Keratinocyte (primary cell): ENCODE measurements around the gene TAOK3. TPM values are rescaled to one million over a fixed set of nuclear protein-coding genes. Genes with fewer than 3 reads are reported as not detected.

ENCODE experiments used
- DNase-seq: peaks from one replicate; pipeline ENCODE4 v3.0.0-alpha.2; 2011; ENCODE audit warnings: low read depth, missing footprints, low spot score
- FAIRE-seq: peaks from 2 replicates; lab custom pipeline; 2011; peaks lifted over from hg19 to GRCh38; lab: Jason Lieb, UNC
- H2AFZ ChIP-seq: 2 replicates; pipeline ENCODE4 v1.6.0; 2012; ENCODE audit warnings: low read length, control low read depth, inconsistent platforms; ENCODE audit not compliant: control insufficient read depth
- H3K27ac ChIP-seq: 2 replicates; pipeline ENCODE4 v1.5.1; 2011; ENCODE audit warnings: low read length; ENCODE audit not compliant: control insufficient read depth, insufficient read depth
- H3K27me3 ChIP-seq: 3 replicates; pipeline ENCODE4 v1.6.0; 2011; ENCODE audit warnings: low read length; ENCODE audit not compliant: control insufficient read depth, insufficient read depth; ENCODE audit errors: extremely low read depth
- H3K36me3 ChIP-seq, 2 experiments: 2 replicates in 1 of 2; 3 replicates in 1 of 2; pipeline ENCODE4 v1.5.1; 2011; ENCODE audit warnings: low read length in 2 of 2, mild to moderate bottlenecking in 1 of 2; ENCODE audit not compliant: control insufficient read depth in 2 of 2, insufficient read depth in 2 of 2; ENCODE audit errors: extremely low read depth in 1 of 2
- H3K4me1 ChIP-seq: 3 replicates; pipeline ENCODE4 v1.5.1; 2011; ENCODE audit warnings: low read length; ENCODE audit not compliant: control insufficient read depth, insufficient read depth; ENCODE audit errors: extremely low read depth
- H3K4me2 ChIP-seq: 3 replicates; pipeline ENCODE4 v1.6.0; 2011; ENCODE audit warnings: low read depth, low read length; ENCODE audit not compliant: control insufficient read depth, insufficient read depth; ENCODE audit errors: extremely low read depth
- H3K4me3 ChIP-seq, 3 experiments: fragments of 200-600 bp in 1 of 3; sonication (generic) in 1 of 3; 2 replicates in 2 of 3; 3 replicates in 1 of 3; pipeline ENCODE4 v1.5.1; 2011 to 2016; ENCODE audit warnings: low read length in 3 of 3, mild to moderate bottlenecking in 3 of 3, control low read depth in 2 of 3, inconsistent platforms in 1 of 3, low read depth in 1 of 3, mixed read lengths in 1 of 3, mixed run types in 1 of 3, moderate library complexity in 1 of 3; ENCODE audit not compliant: control insufficient read depth in 2 of 3, insufficient read depth in 2 of 3; ENCODE audit errors: extremely low read depth in 1 of 3
- H3K79me2 ChIP-seq: 2 replicates; pipeline ENCODE4 v1.6.0; 2012; ENCODE audit warnings: low read length; ENCODE audit not compliant: control insufficient read depth, insufficient read depth
- H3K9ac ChIP-seq: 3 replicates; pipeline ENCODE4 v1.6.0; 2011; ENCODE audit warnings: low read length; ENCODE audit not compliant: control insufficient read depth, insufficient read depth; ENCODE audit errors: extremely low read depth
- H3K9me1 ChIP-seq: 3 replicates; pipeline ENCODE4 v1.6.0; 2011; ENCODE audit warnings: low read length; ENCODE audit not compliant: control insufficient read depth, insufficient read depth; ENCODE audit errors: extremely low read depth
- H3K9me3 ChIP-seq: 2 replicates; pipeline ENCODE4 v1.5.1; 2012; ENCODE audit warnings: low read depth, low read length; ENCODE audit not compliant: control insufficient read depth
- H4K20me1 ChIP-seq: 3 replicates; pipeline ENCODE4 v1.6.0; 2011; ENCODE audit warnings: low read length; ENCODE audit not compliant: control insufficient read depth, insufficient read depth; ENCODE audit errors: extremely low read depth
- EZH2 ChIP-seq: IDR thresholded peaks from one replicate; pipeline ENCODE4 v1.6.1; 2012; ENCODE audit warnings: inconsistent platforms, mild to moderate bottlenecking, low read length, moderate library complexity
- dilution Hi-C: fragments of 300-500 bp; cut with MboI; formaldehyde crosslinking; loops from one replicate; pipeline ENCODE4 v1.7.0; 2020; ENCODE audit warnings: low sequenced_read_pairs; ENCODE audit not compliant: extremely low pct_ligation_motif_present
- polyA plus RNA-seq, 5 experiments: library from polyadenylated mRNA; depleted of rRNA in 3 of 5; stranded (reverse) in 3 of 5; stranded (forward) in 1 of 5; unstranded in 1 of 5; fragments of >200 nt; gene quantifications; 1 replicate in 1 of 5; 2 replicates in 3 of 5; 3 replicates in 1 of 5; pipeline versions ENCODE4 v1.2.1 to v1.2.3, GENCODE V29; 2011 to 2012; ENCODE audit warnings: missing spikeins in 2 of 5, low read depth in 1 of 5, low replicate concordance in 1 of 5
- TF ChIP-seq, protein P1 (sequence below), 3 experiments: IDR thresholded peaks in 1 of 3; conservative IDR thresholded peaks in 1 of 3; optimal IDR thresholded peaks in 1 of 3; 2 replicates in 2 of 3; 3 replicates in 1 of 3; pipeline versions ENCODE3 to v1.5.1; 2011; ENCODE audit warnings: low read length in 3 of 3, mild to moderate bottlenecking in 3 of 3, moderate library complexity in 2 of 3, control low read depth in 1 of 3, inconsistent platforms in 1 of 3; ENCODE audit not compliant: insufficient read depth in 2 of 3; ENCODE audit errors: extremely low read depth in 1 of 3

TAOK3 gene
- polyA plus RNA-seq, 1 donor (not counting 4 experiments of a cell fraction or from before 2014, with no cell fraction given): 35.0 TPM

DNA sequence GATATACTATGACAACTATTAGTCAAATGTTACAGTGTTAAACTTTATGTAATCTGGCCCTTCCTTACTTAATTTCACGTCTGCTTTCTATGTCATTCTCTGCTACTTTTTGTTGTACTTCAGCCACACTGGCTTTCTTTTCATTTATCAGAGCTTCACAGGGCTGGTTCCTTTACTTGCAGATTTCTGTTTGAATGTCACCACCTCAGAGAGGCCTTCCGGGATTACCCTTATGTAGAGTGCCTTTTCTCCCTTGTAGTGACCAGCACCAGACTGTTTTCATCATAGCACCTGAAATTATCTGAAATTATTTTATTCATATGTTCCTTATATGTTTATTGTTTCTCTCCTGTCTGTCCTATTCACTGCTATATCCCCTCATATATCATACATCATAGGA, 75.4 kb downstream of the TAOK3 start:
- H3K36me3 ChIP-seq: no peaks in the 10 kb centered on the region
- no peak overlapping the region for H3K9ac ChIP-seq
- peaks cover 8% of the 10 kb centered on the region for H3K4me1 ChIP-seq
- no peaks in the 10 kb centered on the region for H4K20me1 ChIP-seq
- no peaks in the 10 kb centered on the region for H3K9me3 ChIP-seq
- no peak for TF ChIP-seq EZH2
- TF ChIP-seq, protein P1, sequence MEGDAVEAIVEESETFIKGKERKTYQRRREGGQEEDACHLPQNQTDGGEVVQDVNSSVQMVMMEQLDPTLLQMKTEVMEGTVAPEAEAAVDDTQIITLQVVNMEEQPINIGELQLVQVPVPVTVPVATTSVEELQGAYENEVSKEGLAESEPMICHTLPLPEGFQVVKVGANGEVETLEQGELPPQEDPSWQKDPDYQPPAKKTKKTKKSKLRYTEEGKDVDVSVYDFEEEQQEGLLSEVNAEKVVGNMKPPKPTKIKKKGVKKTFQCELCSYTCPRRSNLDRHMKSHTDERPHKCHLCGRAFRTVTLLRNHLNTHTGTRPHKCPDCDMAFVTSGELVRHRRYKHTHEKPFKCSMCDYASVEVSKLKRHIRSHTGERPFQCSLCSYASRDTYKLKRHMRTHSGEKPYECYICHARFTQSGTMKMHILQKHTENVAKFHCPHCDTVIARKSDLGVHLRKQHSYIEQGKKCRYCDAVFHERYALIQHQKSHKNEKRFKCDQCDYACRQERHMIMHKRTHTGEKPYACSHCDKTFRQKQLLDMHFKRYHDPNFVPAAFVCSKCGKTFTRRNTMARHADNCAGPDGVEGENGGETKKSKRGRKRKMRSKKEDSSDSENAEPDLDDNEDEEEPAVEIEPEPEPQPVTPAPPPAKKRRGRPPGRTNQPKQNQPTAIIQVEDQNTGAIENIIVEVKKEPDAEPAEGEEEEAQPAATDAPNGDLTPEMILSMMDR (optimal IDR thresholded peaks at IDR 0.05 in 1 of 3, IDR thresholded peaks at IDR 0.05 in 1 of 3, conservative IDR thresholded peaks at IDR 0.05 in 1 of 3; ENCODE audit: extremely low read depth in 1 of 3, insufficient read depth in 2 of 3, low read length in 3 of 3): no peak
- no peak for FAIRE-seq
- no peak overlapping the region for H3K4me3 ChIP-seq
- no peak overlapping the region for H3K27ac ChIP-seq
- H2AFZ ChIP-seq: no peak overlapping the region
- dilution Hi-C loops: no loop called here
- no peaks in the 10 kb centered on the region for H3K9me1 ChIP-seq
- H3K79me2 ChIP-seq: peaks cover 6% of the 10 kb centered on the region
- no peaks in the 10 kb centered on the region for H3K27me3 ChIP-seq
- H3K4me2 ChIP-seq: no peak overlapping the region
- DNase-seq: no peak

DNA sequence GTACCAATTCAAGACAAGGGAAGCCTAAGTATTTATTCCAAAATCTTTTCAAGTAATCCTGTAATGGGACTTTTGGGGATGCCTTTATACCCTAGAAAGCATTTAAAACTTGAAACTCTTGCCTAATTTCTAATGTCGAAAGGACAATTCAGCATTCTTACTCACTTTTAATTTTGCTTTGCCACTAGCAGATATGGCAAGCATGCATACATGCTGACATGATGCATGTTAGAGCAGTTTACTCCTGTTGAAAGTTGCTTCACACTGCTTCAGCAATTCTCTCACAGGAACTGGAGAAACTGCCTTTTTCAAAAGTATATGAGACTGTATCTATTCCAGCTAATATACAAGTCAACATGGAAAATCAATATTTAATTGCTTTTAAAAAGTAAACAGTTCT, 79.9 kb downstream of the TAOK3 start:
- Histone ChIP-seq H3K27me3 (no peaks in the 10 kb centered on the region), H3K4me2 (no peak overlapping the region), H3K27ac (no peak overlapping the region), H3K36me3 (no peaks in the 10 kb centered on the region), H3K9ac (no peak overlapping the region), H3K79me2 (peaks cover 5% of the 10 kb centered on the region), H3K4me3 (no peak overlapping the region), H4K20me1 (no peaks in the 10 kb centered on the region), H2AFZ (no peak overlapping the region), H3K4me1 (no peaks in the 10 kb centered on the region), H3K9me1 (peaks cover 2% of the 10 kb centered on the region), H3K9me3 (no peaks in the 10 kb centered on the region)
- no peak for FAIRE-seq
- dilution Hi-C loops: no loop called here
- DNase-seq: no peak
- TF ChIP-seq, protein P1 (optimal IDR thresholded peaks at IDR 0.05 in 1 of 3, IDR thresholded peaks at IDR 0.05 in 1 of 3, conservative IDR thresholded peaks at IDR 0.05 in 1 of 3; ENCODE audit: extremely low read depth in 1 of 3, insufficient read depth in 2 of 3, low read length in 3 of 3): no peak
- no peak for TF ChIP-seq EZH2
